T-helper 2 cell treated with Interferon-gamma antibody and Interleukin-4, amounts not matched to agents 5 μg/mL and 100 μg/mL, for 36 hours (primary cell): Measurements from ENCODE around the gene LAMC3.

Experiments used
- DNase-seq: peaks from one replicate; pipeline ENCODE4 v3.0.0; 2021; ENCODE audit warnings: low spot score
- H3K27ac Mint-ChIP-seq: one replicate; pipeline ENCODE4 v1.8.0; 2021; ENCODE audit warnings: mild to moderate bottlenecking, mixed read lengths
- H3K27me3 Mint-ChIP-seq: one replicate; pipeline ENCODE4 v1.8.0; 2021; ENCODE audit warnings: low read depth, mixed read lengths
- H3K36me3 Mint-ChIP-seq: one replicate; pipeline ENCODE4 v1.8.0; 2021; ENCODE audit warnings: low read depth, mixed read lengths
- H3K4me1 Mint-ChIP-seq: one replicate; pipeline ENCODE4 v1.8.0; 2021; ENCODE audit warnings: low read depth, mixed read lengths
- H3K4me3 Mint-ChIP-seq: one replicate; pipeline ENCODE4 v1.8.0; 2022; ENCODE audit warnings: mild to moderate bottlenecking, moderate library complexity, mixed read lengths
- H3K9me3 Mint-ChIP-seq: one replicate; pipeline ENCODE4 v1.8.0; 2021; ENCODE audit warnings: mixed read lengths

LAMC3 gene

GRCh38 chr9:131019388-131020239 lies 10.6 kb downstream of the LAMC3 start:
- Mint-ChIP-seq H3K4me3 (no peak overlapping the region), H3K9me3 (no peaks in the 10 kb centered on the region), H3K27ac (no peak overlapping the region), H3K27me3 (no peaks in the 10 kb centered on the region), H3K4me1 (no peaks in the 10 kb centered on the region), H3K36me3 (no peaks in the 10 kb centered on the region)
- no peak for DNase-seq

DNA sequence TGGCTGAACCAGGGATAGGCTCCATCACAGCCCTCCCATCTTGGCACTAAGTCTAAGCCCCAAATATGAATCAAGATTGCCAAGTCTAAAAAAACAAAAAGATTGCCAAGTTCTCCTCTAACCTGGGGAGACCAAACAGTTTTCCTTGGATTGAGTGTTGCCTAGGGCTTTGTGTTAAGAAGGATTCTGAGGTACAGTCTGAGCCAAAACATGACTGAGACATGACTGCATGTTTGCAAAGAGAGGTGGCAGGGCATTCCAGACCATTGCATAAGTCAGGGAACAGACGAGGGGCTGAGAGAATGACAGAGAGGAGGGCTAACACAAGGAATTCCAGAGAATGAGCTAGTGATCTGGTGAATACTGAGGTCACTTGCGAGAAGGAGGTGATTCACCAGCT lies 11.4 kb downstream of the LAMC3 start:
- Mint-ChIP-seq H3K9me3 (no peaks in the 10 kb centered on the region), H3K4me1 (no peaks in the 10 kb centered on the region), H3K27ac (no peak overlapping the region), H3K4me3 (no peak overlapping the region), H3K36me3 (no peaks in the 10 kb centered on the region), H3K27me3 (no peaks in the 10 kb centered on the region)
- DNase-seq = no peak

GRCh38 chr9:131020862-131021261 lies 11.9 kb downstream of the LAMC3 start:
- H3K4me3 Mint-ChIP-seq = no peak overlapping the region
- H3K27me3 Mint-ChIP-seq = no peaks in the 10 kb centered on the region
- no peak overlapping the region for H3K27ac Mint-ChIP-seq
- H3K9me3 Mint-ChIP-seq = no peaks in the 10 kb centered on the region
- H3K36me3 Mint-ChIP-seq = no peaks in the 10 kb centered on the region
- no peak for DNase-seq
- H3K4me1 Mint-ChIP-seq = no peaks in the 10 kb centered on the region

GRCh38 chr9:131021785-131022184 lies 12.8 kb downstream of the LAMC3 start:
- Mint-ChIP-seq H3K27ac (no peak overlapping the region), H3K9me3 (no peaks in the 10 kb centered on the region), H3K36me3 (no peaks in the 10 kb centered on the region), H3K27me3 (no peaks in the 10 kb centered on the region), H3K4me3 (no peak overlapping the region), H3K4me1 (no peaks in the 10 kb centered on the region)
- no peak for DNase-seq

DNA sequence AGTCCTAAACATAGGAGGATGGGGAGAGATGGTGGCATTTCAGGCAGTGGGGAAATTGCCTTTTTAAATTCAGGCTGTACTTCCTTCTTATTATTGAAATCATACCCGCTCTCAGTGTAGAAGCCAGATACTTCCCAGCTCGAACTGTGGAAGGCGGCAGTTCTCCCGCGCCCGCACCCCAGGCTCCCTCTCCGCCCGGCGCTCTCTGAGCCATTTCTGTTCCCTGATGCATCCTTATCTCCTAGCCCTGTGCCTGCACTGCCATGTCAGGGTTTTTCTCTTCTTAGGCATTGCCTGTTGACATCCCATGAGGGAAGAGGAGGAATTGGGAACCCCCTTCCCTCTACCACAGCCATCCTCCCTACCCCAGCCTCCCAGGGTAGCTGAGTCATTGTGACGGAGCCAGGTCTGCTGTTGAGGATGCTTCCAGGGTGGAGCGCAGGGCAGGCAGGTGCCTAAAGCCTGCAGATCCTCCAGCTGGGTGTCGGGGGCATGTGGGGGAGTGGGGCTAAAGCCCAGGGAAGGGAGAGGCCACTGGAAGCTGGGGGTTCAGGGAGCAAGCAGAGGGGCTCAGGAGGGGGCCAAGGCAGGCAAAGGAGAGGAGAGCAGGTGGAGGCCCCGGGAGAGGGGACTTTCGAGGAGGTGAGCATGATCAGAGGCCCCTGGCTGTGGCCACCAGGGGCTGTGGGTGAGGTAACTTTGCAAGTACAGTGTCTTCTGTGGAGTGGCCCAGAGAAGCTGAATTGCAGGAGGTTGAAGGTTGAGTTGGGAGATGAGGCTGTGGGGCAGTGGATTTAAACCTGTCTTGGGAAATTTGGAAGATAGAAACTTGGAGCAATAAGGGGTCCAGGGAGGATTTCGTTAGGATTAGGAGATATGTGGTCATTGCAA lies 16.2 kb downstream of the LAMC3 start:
- no peaks in the 10 kb centered on the region for H3K27me3 Mint-ChIP-seq
- no peak overlapping the region for H3K4me3 Mint-ChIP-seq
- H3K4me1 Mint-ChIP-seq = no peaks in the 10 kb centered on the region
- no peaks in the 10 kb centered on the region for H3K9me3 Mint-ChIP-seq
- H3K27ac Mint-ChIP-seq = no peak overlapping the region
- DNase-seq = no peak
- no peaks in the 10 kb centered on the region for H3K36me3 Mint-ChIP-seq

- Mint-ChIP-seq H3K4me3 (no peak overlapping the region), H3K9me3 (no peaks in the 10 kb centered on the region), H3K36me3 (no peaks in the 10 kb centered on the region), H3K27ac (no peak overlapping the region), H3K4me1 (no peaks in the 10 kb centered on the region), H3K27me3 (no peaks in the 10 kb centered on the region)
- no peak for DNase-seq
These were observed 17.2 kb downstream of the LAMC3 start for GRCh38 chr9:131025953-131026858.

GRCh38 chr9:131027048-131027871 lies 18.3 kb downstream of the LAMC3 start:
- H3K27ac Mint-ChIP-seq = no peak overlapping the region

GRCh38 chr9:131027872-131028179 lies 18.9 kb downstream of the LAMC3 start:
- Mint-ChIP-seq H3K36me3 (no peaks in the 10 kb centered on the region), H3K27me3 (no peaks in the 10 kb centered on the region), H3K9me3 (no peaks in the 10 kb centered on the region), H3K4me1 (no peaks in the 10 kb centered on the region), H3K27ac (no peak overlapping the region), H3K4me3 (no peak overlapping the region)
- DNase-seq = no peak

More at GRCh38 chr9:131027048-131027871, 18.3 kb downstream of the LAMC3 start:
- no peaks in the 10 kb centered on the region for H3K27me3 Mint-ChIP-seq
- DNase-seq = no peak
- no peaks in the 10 kb centered on the region for H3K9me3 Mint-ChIP-seq
- H3K4me3 Mint-ChIP-seq = no peak overlapping the region
- H3K36me3 Mint-ChIP-seq = no peaks in the 10 kb centered on the region
- H3K4me1 Mint-ChIP-seq = no peaks in the 10 kb centered on the region

DNA sequence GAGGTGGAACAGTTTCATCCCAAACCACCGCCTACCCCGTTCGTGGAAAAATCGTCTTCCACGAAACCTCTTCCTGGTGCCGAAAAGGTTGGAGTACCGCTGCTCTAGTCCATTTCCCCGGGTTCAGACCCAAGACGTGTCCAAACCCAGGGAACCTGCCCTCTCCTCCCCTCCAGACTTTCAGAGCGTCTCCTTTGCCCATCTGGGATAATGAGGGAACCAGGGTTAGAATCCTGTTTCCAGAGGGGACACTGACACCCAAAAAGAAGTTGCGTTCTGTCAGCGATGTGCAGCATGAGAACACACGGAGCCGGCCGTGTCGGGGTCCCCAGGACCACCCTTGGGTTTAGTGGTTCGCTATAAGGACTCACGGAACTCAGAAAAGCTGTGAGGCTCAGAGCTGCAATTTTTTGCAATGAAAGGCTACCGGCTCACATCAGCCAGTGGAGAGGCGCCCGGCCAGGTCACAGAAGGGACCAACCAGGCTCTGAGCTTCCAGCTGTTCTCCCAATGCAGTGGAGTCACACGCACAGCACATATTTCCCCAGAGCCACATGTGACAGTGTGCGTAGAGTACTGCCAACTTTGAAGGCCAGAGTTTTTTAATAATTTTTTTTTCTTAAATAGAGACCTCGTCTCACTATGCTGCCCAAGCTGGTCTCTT lies 19.4 kb downstream of the LAMC3 start:
- Mint-ChIP-seq H3K9me3 (no peaks in the 10 kb centered on the region), H3K4me1 (no peaks in the 10 kb centered on the region), H3K36me3 (no peaks in the 10 kb centered on the region), H3K27me3 (no peaks in the 10 kb centered on the region), H3K27ac (no peak overlapping the region), H3K4me3 (no peak overlapping the region)
- no peak for DNase-seq

DNA sequence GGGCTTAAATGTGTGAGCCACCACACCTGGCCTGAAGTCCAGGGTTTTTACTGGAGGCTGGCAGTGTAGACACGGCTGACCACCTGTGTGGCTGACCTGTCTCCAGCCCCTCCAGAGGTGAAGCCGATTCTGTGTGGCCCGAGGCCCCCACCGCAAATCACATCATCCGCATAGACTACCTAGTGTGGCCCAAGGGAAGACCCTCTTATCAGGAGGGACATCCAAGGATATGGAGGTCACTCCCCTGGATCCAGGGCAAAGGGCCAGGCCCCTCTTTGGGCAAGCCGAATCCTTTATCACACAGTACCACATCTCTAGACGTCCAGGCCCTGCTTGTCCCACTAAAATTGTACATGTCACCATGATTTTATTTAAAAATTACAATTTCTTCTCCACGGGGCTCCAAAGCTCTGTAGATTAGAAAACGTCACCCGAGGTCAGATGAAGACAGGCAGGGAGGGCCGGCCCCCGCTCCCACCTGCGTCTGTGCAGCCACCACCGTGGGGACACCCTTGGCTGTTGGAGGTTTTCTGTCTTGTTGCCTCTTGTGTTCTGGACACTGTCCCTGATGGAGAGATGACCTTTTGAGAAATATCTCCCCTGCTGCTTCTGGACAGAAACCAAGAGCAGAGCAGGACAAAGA lies 20.1 kb downstream of the LAMC3 start:
- Mint-ChIP-seq H3K9me3 (no peaks in the 10 kb centered on the region), H3K27ac (no peak overlapping the region), H3K27me3 (no peaks in the 10 kb centered on the region), H3K4me1 (no peaks in the 10 kb centered on the region), H3K36me3 (no peaks in the 10 kb centered on the region), H3K4me3 (no peak overlapping the region)
- no peak for DNase-seq

DNA sequence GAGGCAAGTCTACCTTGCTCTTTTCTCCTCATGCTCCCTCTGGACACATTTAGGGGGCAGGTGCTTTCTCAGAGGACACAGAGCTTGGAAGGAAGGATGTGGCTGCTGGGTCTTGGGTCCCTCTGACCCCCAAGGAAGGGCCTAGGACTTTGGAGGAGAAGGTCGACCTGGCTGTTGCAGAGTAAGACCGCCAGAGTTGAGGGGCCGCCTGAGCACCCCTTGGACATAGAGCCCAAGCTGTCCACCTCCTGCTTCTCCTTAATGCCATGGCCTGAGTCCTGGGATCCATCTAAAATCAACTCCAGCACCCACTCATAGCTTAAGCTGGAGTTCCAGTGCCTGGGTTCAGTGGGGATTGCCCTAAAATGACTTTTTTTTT lies 20.6 kb downstream of the LAMC3 start:
- Mint-ChIP-seq H3K27me3 (no peaks in the 10 kb centered on the region), H3K27ac (no peak overlapping the region), H3K4me3 (no peak overlapping the region), H3K36me3 (no peaks in the 10 kb centered on the region), H3K9me3 (no peaks in the 10 kb centered on the region), H3K4me1 (no peaks in the 10 kb centered on the region)
- DNase-seq = no peak

DNA sequence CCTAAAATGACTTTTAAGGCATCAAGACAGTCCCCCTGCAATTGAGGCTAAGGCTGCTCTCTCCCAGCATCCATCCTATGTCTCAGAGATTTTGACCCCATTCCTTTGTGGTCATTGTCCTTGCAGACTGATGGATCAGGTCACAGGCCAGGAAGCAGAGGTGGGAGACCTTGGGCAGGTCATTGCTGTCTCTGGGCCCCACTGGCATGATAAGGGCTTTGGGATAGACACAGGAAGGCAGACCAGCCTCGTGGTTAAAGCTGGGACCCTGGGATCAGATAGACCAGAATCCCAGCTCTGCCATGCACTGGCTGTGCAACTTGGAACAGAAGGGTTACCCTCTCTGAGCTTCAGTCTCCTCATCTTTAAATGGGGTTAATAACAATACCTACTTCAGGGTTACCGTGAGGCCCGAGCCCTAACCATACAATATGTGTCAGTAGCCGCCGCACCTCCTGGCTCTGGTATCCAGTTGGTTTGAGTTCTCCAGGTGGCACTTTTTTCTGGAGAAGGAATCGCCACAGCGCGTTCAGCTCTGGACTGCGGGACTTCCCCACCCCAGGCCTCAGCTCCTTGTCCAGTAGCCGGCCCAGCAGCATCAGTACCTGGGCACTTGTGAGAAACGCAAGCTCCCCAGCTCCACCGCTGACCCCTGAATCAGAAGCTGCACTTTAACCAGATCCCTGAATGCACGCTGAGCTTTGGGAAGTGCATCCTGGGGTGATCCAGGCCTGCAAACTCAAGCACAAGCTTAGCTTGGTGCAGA lies 21.4 kb downstream of the LAMC3 start:
- H3K9me3 Mint-ChIP-seq = no peaks in the 10 kb centered on the region

More for the DNA sequence above, 21.4 kb downstream of the LAMC3 start:
- Mint-ChIP-seq H3K4me1 (no peaks in the 10 kb centered on the region), H3K36me3 (no peaks in the 10 kb centered on the region), H3K27ac (no peak overlapping the region), H3K27me3 (no peaks in the 10 kb centered on the region), H3K4me3 (no peak overlapping the region)
- DNase-seq = no peak
